GM21367 (cell line): ENCODE data around the gene MDH1.

Source experiments
- ATAC-seq: cut with Tn5 transposase; IDR thresholded peaks from one replicate; pipeline ENCODE4 v1.9.1; 2021; ENCODE audit not compliant: unreplicated experiment

Gene MDH1

GRCh38 chr2:63628403-63628942 lies 39.7 kb downstream of the MDH1 start:
- no peak for ATAC-seq

- no peak for ATAC-seq
Observed at GRCh38 chr2:63631501-63631900, 42.7 kb downstream of the MDH1 start.

- no peak for ATAC-seq
Observed at GRCh38 chr2:63632382-63632781, 43.6 kb downstream of the MDH1 start.

GRCh38 chr2:63639344-63639743 lies 50.6 kb downstream of the MDH1 start:
- no peak for ATAC-seq

- ATAC-seq = no peak
Observed at GRCh38 chr2:63642946-63643345, 54.2 kb downstream of the MDH1 start.

GRCh38 chr2:63643486-63643885 lies 54.7 kb downstream of the MDH1 start:
- no peak for ATAC-seq

GRCh38 chr2:63648632-63649031 lies 59.9 kb downstream of the MDH1 start:
- ATAC-seq = no peak

- no peak for ATAC-seq
Observed at GRCh38 chr2:63649829-63650228, 61.1 kb downstream of the MDH1 start.

- no peak for ATAC-seq
Observed at GRCh38 chr2:63650756-63651155, 62.0 kb downstream of the MDH1 start.

GRCh38 chr2:63651356-63651755 lies 62.6 kb downstream of the MDH1 start:
- ATAC-seq = no peak

GRCh38 chr2:63651861-63652651 lies 63.3 kb downstream of the MDH1 start:
- no peak for ATAC-seq

- ATAC-seq = no peak
Observed at GRCh38 chr2:63652652-63652985, 63.9 kb downstream of the MDH1 start.

GRCh38 chr2:63654959-63655358 lies 66.2 kb downstream of the MDH1 start:
- no peak for ATAC-seq
